D341Med (cell line): Measurements from ENCODE around the gene RHBDL1.

Experiments used
- DNase-seq: peaks from one replicate; pipeline ENCODE4 v3.0.0; 2012; ENCODE audit warnings: low spot score

The RHBDL1 gene

DNA sequence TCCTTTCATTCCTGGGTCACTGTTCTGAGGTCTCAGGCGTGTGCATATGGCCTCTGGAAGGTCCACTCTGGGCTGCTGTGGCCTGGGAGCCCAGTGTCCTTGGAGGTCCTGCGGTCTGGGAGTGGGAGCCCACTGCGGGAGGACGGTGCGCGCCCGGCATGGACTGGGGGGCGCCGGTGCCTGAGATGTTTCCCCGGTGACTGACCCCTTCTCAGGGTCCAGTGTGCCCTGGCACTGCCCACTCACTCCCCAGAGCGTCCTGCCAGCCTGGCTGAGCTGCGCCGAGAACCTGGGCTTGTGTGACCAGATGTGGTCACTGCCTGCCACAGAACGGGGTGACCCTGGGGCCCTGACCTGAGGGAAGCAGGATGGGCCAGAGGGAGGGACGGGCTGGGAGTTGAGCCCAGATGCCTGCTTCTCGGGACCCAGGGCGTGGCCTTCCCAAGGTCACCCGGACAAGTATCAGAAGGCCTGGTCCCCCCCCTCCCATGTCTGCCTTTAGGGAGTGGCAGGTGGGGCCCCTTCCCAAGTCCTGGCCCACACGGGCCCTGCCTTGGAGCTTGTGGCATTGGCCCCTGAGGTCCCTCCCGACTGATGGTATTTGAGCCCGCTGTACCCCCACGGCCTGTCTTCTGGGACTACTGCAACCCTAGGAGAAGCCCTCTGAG lies 1.1 kb upstream of the RHBDL1 start:
- DNase-seq, result no peak

DNA sequence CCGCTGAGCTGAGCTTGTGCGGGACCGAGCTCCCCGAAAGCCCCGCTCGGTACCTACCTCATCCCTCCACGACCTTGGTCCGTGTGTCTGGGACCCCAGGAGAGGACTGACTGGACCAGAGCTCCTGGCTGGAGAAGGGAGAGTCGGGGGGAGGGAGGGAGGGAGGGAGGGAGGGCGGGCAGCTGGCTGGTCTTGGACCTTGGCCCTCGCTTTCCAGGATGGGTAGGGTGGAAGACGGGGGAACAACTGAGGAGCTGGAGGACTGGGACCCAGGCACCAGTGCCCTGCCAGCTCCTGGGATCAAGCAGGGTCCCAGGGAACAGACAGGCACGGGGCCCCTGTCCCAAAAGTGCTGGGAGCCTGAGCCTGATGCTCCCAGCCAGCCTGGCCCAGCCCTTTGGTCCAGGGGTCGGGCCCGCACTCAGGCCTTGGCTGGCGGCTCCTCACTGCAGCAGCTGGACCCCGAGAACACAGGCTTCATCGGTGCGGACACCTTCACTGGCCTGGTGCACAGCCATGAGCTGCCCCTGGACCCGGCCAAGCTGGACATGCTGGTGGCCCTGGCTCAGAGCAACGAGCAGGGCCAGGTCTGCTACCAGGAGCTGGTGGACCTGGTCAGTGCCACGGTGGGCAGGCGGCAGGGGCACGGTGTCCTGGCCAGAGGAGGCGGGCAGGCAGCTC lies 553 bp downstream of the RHBDL1 start:
- DNase-seq, result no peak

GRCh38 chr16:676565-676902 lies 1.1 kb downstream of the RHBDL1 start:
- DNase-seq, result no peak

- no peak for DNase-seq
These were observed 1.4 kb downstream of the RHBDL1 start for GRCh38 chr16:676913-677312.

DNA sequence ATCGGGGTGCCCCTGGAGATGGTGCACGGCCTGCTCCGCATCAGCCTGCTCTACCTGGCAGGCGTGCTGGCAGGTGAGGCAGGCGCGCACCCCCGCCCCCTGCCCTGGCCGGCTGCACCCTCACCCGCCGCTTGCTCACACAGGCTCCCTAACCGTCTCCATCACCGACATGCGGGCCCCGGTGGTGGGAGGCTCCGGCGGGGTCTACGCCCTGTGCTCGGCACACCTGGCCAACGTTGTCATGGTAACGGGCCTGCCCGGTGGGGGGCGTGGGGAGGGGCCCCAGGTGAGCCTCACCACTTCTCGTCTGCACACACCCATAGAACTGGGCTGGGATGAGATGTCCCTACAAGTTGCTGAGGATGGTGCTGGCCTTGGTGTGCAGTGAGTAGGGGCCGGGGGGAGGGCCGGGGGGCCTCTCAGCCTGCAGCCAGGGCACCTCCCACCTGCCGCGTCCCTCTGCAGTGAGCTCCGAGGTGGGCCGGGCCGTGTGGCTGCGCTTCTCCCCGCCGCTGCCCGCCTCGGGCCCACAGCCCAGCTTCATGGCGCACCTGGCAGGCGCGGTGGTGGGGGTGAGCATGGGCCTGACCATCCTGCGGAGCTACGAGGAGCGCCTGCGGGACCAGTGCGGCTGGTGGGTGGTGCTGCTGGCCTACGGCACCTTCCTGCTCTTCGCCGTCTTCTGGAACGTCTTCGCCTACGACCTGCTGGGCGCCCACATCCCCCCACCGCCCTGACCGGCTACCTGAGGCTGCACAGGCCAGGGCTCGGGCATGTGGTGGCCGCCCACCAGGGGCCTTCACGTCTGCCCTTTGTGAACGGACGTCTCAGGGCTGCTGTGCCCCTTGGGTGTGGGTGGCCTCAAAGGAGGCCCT lies 2.1 kb downstream of the RHBDL1 start:
- no peak for DNase-seq

DNA sequence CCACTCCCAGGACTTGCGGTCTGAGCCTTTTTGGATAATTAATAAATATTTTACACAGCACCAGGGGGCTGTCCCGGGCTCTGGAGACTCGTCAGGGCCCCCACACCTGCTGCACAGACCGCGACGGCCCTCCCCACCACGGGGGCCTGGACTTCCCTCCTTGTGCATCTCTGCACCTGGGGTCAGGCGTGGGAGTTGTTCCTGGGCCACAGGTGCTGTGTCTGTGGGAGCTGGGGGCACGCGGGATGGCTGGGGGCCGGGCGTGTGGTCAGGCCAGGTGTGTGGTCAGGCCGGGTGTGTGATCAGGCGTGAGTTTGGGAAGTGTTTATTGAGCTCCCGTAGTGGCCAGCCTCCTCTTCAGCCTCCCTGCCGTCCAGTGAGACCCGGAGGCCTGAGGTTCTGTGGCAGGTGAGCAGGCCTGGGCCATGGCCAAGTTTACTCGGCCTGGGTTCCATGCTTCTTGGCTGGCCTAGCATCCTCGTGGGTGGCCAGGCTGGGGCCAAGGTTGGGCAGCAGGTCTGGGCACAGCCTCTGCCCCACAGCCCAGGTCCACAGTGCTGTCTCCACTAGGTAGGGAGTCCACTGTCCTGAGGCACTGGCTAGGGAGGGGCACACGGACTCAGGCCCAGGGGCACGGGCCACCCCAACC lies 2.9 kb downstream of the RHBDL1 start:
- no peak for DNase-seq

GRCh38 chr16:678858-679813 lies 3.7 kb downstream of the RHBDL1 start:
- DNase-seq, result peak; percentile 75

DNA sequence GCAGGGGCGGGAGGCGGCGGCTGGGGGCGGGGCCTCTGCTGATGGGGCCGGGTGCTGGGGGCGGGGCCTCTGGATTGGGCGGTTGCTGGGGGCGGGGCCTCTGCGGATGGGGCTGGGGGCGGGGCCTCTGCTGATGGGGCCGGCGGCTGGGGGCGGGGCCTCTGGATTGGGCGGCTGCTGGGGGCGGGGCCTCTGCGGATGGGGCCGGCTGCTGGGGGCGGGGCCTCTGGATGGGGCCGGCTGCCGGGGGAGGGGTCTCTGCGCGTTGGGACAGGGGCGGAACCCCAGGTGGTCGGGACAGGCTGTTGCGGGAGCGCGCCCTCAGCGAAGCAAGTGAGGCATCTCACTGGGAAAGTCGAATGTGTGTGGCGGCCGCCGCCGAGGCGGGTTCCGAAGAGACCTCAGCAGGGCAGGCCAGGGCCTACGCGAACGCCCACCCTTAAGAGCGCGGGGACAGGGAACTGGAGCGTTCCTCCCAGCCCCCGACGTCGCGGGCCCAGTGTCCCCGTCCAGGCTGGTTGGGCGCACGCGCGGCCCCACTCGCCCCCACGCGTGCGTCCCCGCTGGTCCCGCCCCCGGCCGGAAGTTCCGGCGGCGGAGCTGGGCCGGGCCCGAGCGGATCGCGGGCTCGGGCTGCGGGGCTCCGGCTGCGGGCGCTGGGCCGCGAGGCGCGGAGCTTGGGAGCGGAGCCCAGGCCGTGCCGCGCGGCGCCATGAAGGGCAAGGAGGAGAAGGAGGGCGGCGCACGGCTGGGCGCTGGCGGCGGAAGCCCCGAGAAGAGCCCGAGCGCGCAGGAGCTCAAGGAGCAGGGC lies 4.5 kb downstream of the RHBDL1 start, which contains the start of gene STUB1:
TSS of gene STUB1 (plus strand) at position 597 of the 811 bp plus-strand sequence. CDS start at position 713, 116 bp downstream.
- DNase-seq, result peak; percentile 91

DNA sequence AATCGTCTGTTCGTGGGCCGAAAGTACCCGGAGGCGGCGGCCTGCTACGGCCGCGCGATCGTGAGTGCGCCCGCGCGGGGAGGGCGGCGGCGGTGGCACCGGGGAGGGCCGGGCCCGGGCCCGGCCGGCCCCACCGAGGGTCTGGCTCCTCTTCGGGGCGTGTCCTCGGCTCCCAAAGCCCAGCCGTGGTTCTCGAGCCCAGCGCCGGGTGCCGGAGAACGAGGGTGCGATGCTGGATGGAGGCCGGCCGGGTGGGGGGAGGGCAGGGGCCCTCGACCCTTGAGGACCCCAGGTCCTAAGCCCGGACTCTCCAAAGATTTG lies 5.1 kb downstream of the RHBDL1 start:
- no peak for DNase-seq

- DNase-seq, result no peak
These were observed 5.7 kb downstream of the RHBDL1 start for GRCh38 chr16:680967-681745.

DNA sequence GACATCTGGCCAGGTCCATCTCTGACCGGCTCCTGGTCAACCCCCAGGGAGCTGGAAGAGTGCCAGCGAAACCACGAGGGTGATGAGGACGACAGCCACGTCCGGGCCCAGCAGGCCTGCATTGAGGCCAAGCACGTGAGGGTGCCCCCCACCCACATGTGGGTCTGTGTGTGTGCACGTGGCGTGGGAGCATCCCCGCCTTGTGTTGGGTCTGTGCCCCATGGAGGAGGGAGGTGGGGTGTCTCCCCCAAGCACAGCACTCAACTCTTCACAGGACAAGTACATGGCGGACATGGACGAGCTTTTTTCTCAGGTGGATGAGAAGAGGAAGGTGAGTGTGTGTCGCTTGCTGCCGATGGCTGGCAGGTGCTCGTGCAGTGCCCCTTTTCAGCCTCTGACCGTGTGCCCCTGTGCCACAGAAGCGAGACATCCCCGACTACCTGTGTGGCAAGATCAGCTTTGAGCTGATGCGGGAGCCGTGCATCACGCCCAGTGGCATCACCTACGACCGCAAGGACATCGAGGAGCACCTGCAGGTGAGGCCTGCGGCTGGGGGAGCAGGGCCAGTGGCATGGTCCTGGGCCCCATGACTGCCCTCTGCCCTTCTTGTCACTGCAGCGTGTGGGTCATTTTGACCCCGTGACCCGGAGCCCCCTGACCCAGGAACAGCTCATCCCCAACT lies 6.4 kb downstream of the RHBDL1 start:
- no peak for DNase-seq

GRCh38 chr16:682493-683395 lies 7.3 kb downstream of the RHBDL1 start:
- no peak for DNase-seq

DNA sequence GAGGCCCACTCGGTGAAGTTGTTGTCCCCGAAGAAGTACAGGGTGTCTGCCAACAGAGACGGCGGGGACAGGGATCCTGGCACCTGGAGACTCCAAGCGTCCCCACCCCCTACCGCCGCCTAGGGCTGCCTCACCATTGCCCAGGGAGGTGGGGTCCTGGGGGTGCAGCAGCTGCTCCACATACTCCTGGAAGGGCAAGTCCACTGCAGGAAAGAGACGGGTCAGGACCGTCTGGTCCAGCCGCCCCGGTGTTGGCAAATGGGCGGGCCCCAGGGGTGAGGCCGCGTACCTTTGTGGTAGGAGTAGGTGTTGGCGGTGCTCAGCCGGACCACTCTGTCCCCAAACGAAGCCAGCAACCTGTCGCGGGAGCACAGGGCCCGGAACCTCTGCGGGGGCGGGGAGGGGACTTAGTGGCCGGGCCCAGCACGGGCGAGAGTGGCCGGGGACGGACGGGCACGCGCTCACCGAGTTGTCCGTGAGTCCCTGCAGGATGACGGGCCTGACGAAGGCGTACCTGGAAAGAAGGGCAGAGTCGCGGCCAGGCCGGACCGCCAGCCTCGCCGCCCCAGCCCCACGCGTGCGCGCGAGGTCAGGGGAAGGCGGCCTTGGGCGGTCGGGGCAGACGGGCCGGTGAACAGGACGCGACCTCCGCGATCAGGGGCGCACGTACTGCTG lies 8.1 kb downstream of the RHBDL1 start:
- no peak for DNase-seq

GRCh38 chr16:684071-684794 lies 8.8 kb downstream of the RHBDL1 start, which contains the start of gene JMJD8:
Gene JMJD8 (minus strand): TSS chr16:684334. CDS start chr16:684319, 15 bp downstream.
- DNase-seq, result peak; percentile 94

- no peak for DNase-seq
These were observed 9.7 kb downstream of the RHBDL1 start for GRCh38 chr16:684961-685696.

GRCh38 chr16:685967-686366 lies 10.5 kb downstream of the RHBDL1 start:
- DNase-seq, result no peak
